Panc1 (cell line): ENCODE results near the gene EPGN. TPM values are rescaled to one million over a fixed set of nuclear protein-coding genes. Genes with fewer than 3 reads are reported as not detected.

Experiments used
- ATAC-seq: fragments of 200-7000 bp; cut with Tn5 transposase; 2 replicates; pipeline ENCODE4 v1.9.1; 2020; ENCODE audit warnings: mild to moderate bottlenecking, moderate library complexity
- BruUV-seq: library from RNA; stranded (reverse); fragments of 400-500 nt; replicated peaks from 2 replicates; lab custom pipeline; 2021; lab: Mats Ljungman, UMichigan
- CTCF ChIA-PET: fragments of 300-600 bp; sonication (Branson Sonifier 250); formaldehyde crosslinking; loops from one replicate; lab custom pipeline; 2022; ENCODE audit warnings: antibody characterized with exemption; lab: Charles Lee
- POLR2A ChIA-PET: fragments of 300-600 bp; sonication (Branson Sonifier 250); formaldehyde crosslinking; loops from one replicate; lab custom pipeline; 2022; ENCODE audit warnings: antibody characterized with exemption; lab: Charles Lee
- DNase-seq: peaks from one replicate; pipeline ENCODE4 v3.0.0-alpha.2; 2010; ENCODE audit warnings: low read depth, low spot score
- H3K27ac ChIP-seq: 2 replicates; pipeline ENCODE4 v1.5.1; 2011; ENCODE audit warnings: mild to moderate bottlenecking, low read length, inconsistent platforms
- H3K27me3 ChIP-seq: fragments of 200-500 bp; sonication (Bioruptor generic); 2 replicates; pipeline ENCODE4 v1.6.0; 2014; ENCODE audit warnings: low read length, inconsistent platforms; ENCODE audit not compliant: control insufficient read depth, insufficient read depth
- H3K36me3 ChIP-seq: fragments of 200-500 bp; sonication (Bioruptor generic); 2 replicates; pipeline ENCODE4 v1.5.1; 2014; ENCODE audit warnings: inconsistent platforms, mild to moderate bottlenecking, low read length, moderate library complexity; ENCODE audit not compliant: control insufficient read depth, insufficient read depth
- H3K4me1 ChIP-seq: 2 replicates; pipeline ENCODE4 v1.5.1; 2011; ENCODE audit warnings: inconsistent platforms, mild to moderate bottlenecking, low read length, moderate library complexity; ENCODE audit not compliant: control insufficient read depth, insufficient read depth
- H3K4me3 ChIP-seq, 2 experiments: 2 replicates each; pipeline ENCODE4 v1.5.1; 2011 to 2012; ENCODE audit warnings: low read depth in 2 of 2, low read length in 2 of 2, mild to moderate bottlenecking in 2 of 2, inconsistent platforms in 1 of 2, moderate library complexity in 1 of 2
- H3K9me3 ChIP-seq: fragments of 200-500 bp; sonication (Bioruptor generic); 2 replicates; pipeline ENCODE4 v1.5.1; 2014; ENCODE audit warnings: low read depth, mild to moderate bottlenecking, inconsistent platforms, low read length, moderate library complexity; ENCODE audit not compliant: control insufficient read depth, insufficient read depth
- POLR2AphosphoS5 ChIP-seq: IDR thresholded peaks from 2 replicates; pipeline ENCODE4 v1.6.1; 2012; ENCODE audit warnings: mild to moderate bottlenecking, low read depth, low read length, moderate library complexity
- SIN3A ChIP-seq: IDR thresholded peaks from 2 replicates; pipeline ENCODE4 v1.6.1; 2012; ENCODE audit warnings: low read depth, mild to moderate bottlenecking, low read length, moderate library complexity, borderline replicate concordance; ENCODE audit not compliant: insufficient read depth
- TCF7L2 ChIP-seq: IDR thresholded peaks from 2 replicates; pipeline ENCODE4 v1.6.1; 2011; ENCODE audit warnings: mild to moderate bottlenecking, low read depth, low read length, inconsistent platforms
- in situ Hi-C: cut with HindIII; loops from 2 replicates; pipeline ENCODE4 v1.10.0; 2016; ENCODE audit warnings: low sequenced_read_pairs, low pct_unique_long_range_greater_than_20kb
- intact Hi-C: fragments of 100-400 bp; cut with micrococcal nuclease; formaldehyde crosslinking; loops from one replicate; pipeline ENCODE4 v1.10.0; 2022; ENCODE audit not compliant: unreplicated experiment
- total RNA-seq: library from RNA; stranded (reverse); gene quantifications from one replicate; pipeline ENCODE4 v1.2.1, GENCODE V29; 2021; ENCODE audit not compliant: unreplicated experiment
- TF ChIP-seq, protein P1 (sequence below), 2 experiments: IDR thresholded peaks; 2 replicates each; pipeline ENCODE4 v1.6.1; 2011 to 2012; ENCODE audit warnings: low read depth in 2 of 2, control low read depth in 1 of 2, low read length in 1 of 2, mild to moderate bottlenecking in 1 of 2, moderate library complexity in 1 of 2; ENCODE audit not compliant: insufficient read depth in 1 of 2
- TF ChIP-seq, protein P2 (sequence below): fragments of 450-650 bp; IDR thresholded peaks from 2 replicates; pipeline ENCODE4 v1.5.1; 2017; ENCODE audit warnings: mild to moderate bottlenecking

The EPGN gene
- total RNA-seq, 1 experiment from 2014 or later: not detected

DNA sequence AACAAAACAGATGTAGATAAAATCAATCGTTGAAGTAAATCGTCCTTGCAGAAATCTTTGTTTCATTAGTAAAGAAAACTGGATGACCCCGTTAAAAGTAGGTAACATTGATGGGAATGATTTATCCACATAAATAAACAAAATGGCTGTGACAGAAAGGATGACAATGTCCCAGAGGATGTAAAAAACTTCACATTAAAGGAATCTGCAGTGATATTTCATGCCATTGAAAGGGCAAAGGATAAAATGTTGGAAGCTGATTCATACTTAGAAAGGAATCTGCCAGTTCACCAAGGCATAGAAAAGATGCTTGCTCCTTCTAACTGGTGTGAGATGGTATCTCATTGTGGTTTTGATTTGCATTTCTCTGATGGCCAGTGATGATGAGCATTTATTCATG is 24.2 kb upstream of the EPGN start:
- POLR2A ChIA-PET: no interaction called here
- in situ Hi-C loops: no loop called here
- CTCF ChIA-PET: no interaction called here
- TF ChIP-seq, protein P1, sequence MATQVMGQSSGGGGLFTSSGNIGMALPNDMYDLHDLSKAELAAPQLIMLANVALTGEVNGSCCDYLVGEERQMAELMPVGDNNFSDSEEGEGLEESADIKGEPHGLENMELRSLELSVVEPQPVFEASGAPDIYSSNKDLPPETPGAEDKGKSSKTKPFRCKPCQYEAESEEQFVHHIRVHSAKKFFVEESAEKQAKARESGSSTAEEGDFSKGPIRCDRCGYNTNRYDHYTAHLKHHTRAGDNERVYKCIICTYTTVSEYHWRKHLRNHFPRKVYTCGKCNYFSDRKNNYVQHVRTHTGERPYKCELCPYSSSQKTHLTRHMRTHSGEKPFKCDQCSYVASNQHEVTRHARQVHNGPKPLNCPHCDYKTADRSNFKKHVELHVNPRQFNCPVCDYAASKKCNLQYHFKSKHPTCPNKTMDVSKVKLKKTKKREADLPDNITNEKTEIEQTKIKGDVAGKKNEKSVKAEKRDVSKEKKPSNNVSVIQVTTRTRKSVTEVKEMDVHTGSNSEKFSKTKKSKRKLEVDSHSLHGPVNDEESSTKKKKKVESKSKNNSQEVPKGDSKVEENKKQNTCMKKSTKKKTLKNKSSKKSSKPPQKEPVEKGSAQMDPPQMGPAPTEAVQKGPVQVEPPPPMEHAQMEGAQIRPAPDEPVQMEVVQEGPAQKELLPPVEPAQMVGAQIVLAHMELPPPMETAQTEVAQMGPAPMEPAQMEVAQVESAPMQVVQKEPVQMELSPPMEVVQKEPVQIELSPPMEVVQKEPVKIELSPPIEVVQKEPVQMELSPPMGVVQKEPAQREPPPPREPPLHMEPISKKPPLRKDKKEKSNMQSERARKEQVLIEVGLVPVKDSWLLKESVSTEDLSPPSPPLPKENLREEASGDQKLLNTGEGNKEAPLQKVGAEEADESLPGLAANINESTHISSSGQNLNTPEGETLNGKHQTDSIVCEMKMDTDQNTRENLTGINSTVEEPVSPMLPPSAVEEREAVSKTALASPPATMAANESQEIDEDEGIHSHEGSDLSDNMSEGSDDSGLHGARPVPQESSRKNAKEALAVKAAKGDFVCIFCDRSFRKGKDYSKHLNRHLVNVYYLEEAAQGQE (IDR thresholded peaks at IDR 0.05; ENCODE audit: insufficient read depth in 1 of 2, low read depth in 2 of 2, low read length in 1 of 2): no peak
- no peak for TF ChIP-seq TCF7L2
- TF ChIP-seq, protein P2, sequence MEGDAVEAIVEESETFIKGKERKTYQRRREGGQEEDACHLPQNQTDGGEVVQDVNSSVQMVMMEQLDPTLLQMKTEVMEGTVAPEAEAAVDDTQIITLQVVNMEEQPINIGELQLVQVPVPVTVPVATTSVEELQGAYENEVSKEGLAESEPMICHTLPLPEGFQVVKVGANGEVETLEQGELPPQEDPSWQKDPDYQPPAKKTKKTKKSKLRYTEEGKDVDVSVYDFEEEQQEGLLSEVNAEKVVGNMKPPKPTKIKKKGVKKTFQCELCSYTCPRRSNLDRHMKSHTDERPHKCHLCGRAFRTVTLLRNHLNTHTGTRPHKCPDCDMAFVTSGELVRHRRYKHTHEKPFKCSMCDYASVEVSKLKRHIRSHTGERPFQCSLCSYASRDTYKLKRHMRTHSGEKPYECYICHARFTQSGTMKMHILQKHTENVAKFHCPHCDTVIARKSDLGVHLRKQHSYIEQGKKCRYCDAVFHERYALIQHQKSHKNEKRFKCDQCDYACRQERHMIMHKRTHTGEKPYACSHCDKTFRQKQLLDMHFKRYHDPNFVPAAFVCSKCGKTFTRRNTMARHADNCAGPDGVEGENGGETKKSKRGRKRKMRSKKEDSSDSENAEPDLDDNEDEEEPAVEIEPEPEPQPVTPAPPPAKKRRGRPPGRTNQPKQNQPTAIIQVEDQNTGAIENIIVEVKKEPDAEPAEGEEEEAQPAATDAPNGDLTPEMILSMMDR: no peak
- H3K4me3 ChIP-seq: no peak overlapping the region; a peak in 1 of 4 replicates
- intact Hi-C loops: no loop called here
- DNase-seq (no peak), ATAC-seq (no peak)
- no TSS peak for BruUV-seq
- no peaks in the 10 kb centered on the region for H3K36me3 ChIP-seq
- no peak overlapping the region for H3K27ac ChIP-seq
- H3K4me1 ChIP-seq: peaks cover 2% of the 10 kb centered on the region; the same call in 1 of the 2 replicates
- H3K27me3 ChIP-seq: no peaks in the 10 kb centered on the region
- no peaks in the 10 kb centered on the region for H3K9me3 ChIP-seq

DNA sequence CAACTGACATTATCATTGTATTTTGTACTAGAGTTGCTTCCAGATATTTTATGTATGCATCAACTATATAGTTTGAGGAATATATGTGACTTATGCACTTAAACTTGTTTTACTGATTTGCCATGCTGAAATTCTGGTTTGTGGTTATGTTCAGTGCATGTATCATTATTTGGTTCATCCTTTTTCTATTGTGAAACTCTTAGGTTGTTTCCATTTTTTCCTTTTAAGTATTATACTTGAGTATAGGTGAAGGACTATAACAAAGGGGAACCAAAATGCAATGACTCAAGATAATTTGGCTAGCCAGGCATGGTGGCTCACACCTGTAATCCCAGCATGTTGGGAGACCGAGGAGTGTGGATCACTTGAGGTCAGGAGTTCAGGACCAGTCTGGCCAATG is 21.1 kb upstream of the EPGN start:
- POLR2A ChIA-PET: no interaction called here
- no TSS peak for BruUV-seq
- H3K4me3 ChIP-seq: no peak overlapping the region
- DNase-seq: no peak
- H3K4me1 ChIP-seq: peaks cover 2% of the 10 kb centered on the region; the same call in 1 of the 2 replicates
- in situ Hi-C loops (no loop called here), intact Hi-C loops (no loop called here)
- no peak overlapping the region for H3K27ac ChIP-seq
- H3K27me3 ChIP-seq: no peaks in the 10 kb centered on the region
- no peaks in the 10 kb centered on the region for H3K9me3 ChIP-seq
- ATAC-seq: no peak
- CTCF ChIA-PET: no interaction called here
- H3K36me3 ChIP-seq: no peaks in the 10 kb centered on the region
- TF ChIP-seq SIN3A: no peak
- TF ChIP-seq, protein P2: no peak
- TF ChIP-seq, protein P1 (IDR thresholded peaks at IDR 0.05; ENCODE audit: insufficient read depth in 1 of 2, low read depth in 2 of 2, low read length in 1 of 2): no peak
- no peak for TF ChIP-seq TCF7L2
- TF ChIP-seq POLR2AphosphoS5: no peak
